Calu3 (cell line): ENCODE data around the gene INSYN2B. TPM values are rescaled to one million over a fixed set of nuclear protein-coding genes. Genes with fewer than 3 reads are reported as not detected.

Source experiments
- BruUV-seq: library from RNA; stranded (reverse); fragments of 400-500 nt; replicated peaks from 2 replicates; lab custom pipeline; 2021; lab: Mats Ljungman, UMichigan
- CTCF ChIA-PET: fragments of 300-600 bp; sonication (Branson Sonifier 250); formaldehyde crosslinking; loops from one replicate; lab custom pipeline; 2022; ENCODE audit warnings: antibody characterized with exemption; lab: Charles Lee
- DNase-seq: peaks from one replicate; pipeline ENCODE4 v3.0.0; 2022
- H3K27ac Mint-ChIP-seq: one replicate; pipeline ENCODE4 v1.8.0; 2022; ENCODE audit warnings: mixed read lengths; ENCODE audit not compliant: unreplicated experiment
- H3K27me3 Mint-ChIP-seq: one replicate; pipeline ENCODE4 v1.8.0; 2022; ENCODE audit warnings: mixed read lengths; ENCODE audit not compliant: unreplicated experiment
- H3K36me3 Mint-ChIP-seq: one replicate; pipeline ENCODE4 v1.8.0; 2022; ENCODE audit warnings: mild to moderate bottlenecking, moderate library complexity, mixed read lengths; ENCODE audit not compliant: insufficient read depth, unreplicated experiment
- H3K4me1 Mint-ChIP-seq: one replicate; pipeline ENCODE4 v1.8.0; 2022; ENCODE audit warnings: mild to moderate bottlenecking, low read depth, mixed read lengths; ENCODE audit not compliant: unreplicated experiment
- H3K4me3 Mint-ChIP-seq: one replicate; pipeline ENCODE4 v1.8.0; 2022; ENCODE audit warnings: mild to moderate bottlenecking, low read depth, moderate library complexity, mixed read lengths; ENCODE audit not compliant: unreplicated experiment
- H3K9me3 Mint-ChIP-seq: one replicate; pipeline ENCODE4 v1.8.0; 2022; ENCODE audit warnings: low read depth, mixed read lengths; ENCODE audit not compliant: unreplicated experiment
- intact Hi-C: fragments of 100-400 bp; cut with micrococcal nuclease; formaldehyde crosslinking; loops from one replicate; pipeline ENCODE4 v1.10.0; 2022; ENCODE audit not compliant: unreplicated experiment
- total RNA-seq: library from RNA; stranded (reverse); gene quantifications from 2 replicates; pipeline ENCODE4 v1.2.3, GENCODE V29; 2022
- TF ChIP-seq, protein P1 (sequence below): fragments of 200-600 bp; IDR thresholded peaks from one replicate; pipeline ENCODE4 v1.8.0; 2022; ENCODE audit warnings: antibody characterized with exemption; ENCODE audit not compliant: unreplicated experiment

INSYN2B gene
- total RNA-seq, 1 experiment from 2014 or later: not detected

DNA sequence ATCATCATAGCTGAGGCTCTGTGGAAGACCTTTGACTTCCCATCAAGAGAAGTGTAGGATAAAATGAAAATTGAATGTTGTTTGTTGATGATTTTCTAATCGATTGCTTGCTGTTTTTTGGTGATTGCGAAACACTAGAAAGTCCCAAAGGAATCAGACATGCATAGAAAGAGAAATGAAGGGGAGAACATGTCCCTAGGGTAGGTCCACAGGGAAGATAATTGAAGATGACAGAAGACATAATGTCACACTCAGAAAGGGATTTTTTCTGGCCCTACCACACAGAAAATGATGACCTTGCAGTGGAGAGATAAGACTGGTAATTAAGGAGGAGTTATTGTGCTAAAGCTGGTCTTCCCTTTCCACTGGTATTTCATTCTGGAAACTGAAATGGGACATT, 62.8 kb downstream of the INSYN2B start:
- Mint-ChIP-seq H3K36me3 (no peaks in the 10 kb centered on the region), H3K27me3 (peaks cover 46% of the 10 kb centered on the region), H3K4me1 (no peaks in the 10 kb centered on the region), H3K9me3 (no peaks in the 10 kb centered on the region), H3K4me3 (no peak overlapping the region), H3K27ac (no peak overlapping the region)
- DNase-seq: no peak
- intact Hi-C loops: no loop called here
- TF ChIP-seq, protein P1, sequence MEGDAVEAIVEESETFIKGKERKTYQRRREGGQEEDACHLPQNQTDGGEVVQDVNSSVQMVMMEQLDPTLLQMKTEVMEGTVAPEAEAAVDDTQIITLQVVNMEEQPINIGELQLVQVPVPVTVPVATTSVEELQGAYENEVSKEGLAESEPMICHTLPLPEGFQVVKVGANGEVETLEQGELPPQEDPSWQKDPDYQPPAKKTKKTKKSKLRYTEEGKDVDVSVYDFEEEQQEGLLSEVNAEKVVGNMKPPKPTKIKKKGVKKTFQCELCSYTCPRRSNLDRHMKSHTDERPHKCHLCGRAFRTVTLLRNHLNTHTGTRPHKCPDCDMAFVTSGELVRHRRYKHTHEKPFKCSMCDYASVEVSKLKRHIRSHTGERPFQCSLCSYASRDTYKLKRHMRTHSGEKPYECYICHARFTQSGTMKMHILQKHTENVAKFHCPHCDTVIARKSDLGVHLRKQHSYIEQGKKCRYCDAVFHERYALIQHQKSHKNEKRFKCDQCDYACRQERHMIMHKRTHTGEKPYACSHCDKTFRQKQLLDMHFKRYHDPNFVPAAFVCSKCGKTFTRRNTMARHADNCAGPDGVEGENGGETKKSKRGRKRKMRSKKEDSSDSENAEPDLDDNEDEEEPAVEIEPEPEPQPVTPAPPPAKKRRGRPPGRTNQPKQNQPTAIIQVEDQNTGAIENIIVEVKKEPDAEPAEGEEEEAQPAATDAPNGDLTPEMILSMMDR: no peak
- BruUV-seq: no TSS peak
- CTCF ChIA-PET: interaction anchor here (0.5 kb wide), 1 partner anchor 223 kb away, joined by 3 read pairs; no protein-coding TSS in a partner anchor

DNA sequence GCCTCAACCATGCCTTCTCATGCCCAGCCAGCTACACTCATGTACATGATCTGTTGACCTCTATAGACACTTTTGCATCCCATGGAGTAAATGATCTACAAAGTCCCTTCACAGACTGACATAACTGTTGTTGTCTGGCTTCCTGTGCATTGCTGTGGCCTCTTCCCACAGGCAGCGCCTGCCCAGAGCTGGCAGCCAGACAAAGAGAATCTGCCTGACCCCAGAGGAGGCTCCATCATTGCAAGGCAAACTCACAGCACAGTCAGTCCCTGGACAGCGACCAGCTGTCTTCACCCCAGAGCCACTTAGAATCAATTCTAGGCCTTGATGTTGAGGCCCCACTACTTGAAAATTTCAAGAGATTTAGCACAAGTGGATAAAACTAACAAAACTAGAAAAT, 65.5 kb downstream of the INSYN2B start:
- CTCF ChIA-PET: no interaction called here
- Mint-ChIP-seq H3K4me3 (no peak overlapping the region), H3K36me3 (no peaks in the 10 kb centered on the region), H3K4me1 (no peaks in the 10 kb centered on the region), H3K27ac (no peak overlapping the region), H3K27me3 (peaks cover 57% of the 10 kb centered on the region), H3K9me3 (no peaks in the 10 kb centered on the region)
- no TSS peak for BruUV-seq
- DNase-seq: no peak
- TF ChIP-seq, protein P1: no peak
- intact Hi-C loops: loop anchor here (5.0 kb wide), 1 partner anchor 68 kb away; the partner anchor contains the start of gene INSYN2B

DNA sequence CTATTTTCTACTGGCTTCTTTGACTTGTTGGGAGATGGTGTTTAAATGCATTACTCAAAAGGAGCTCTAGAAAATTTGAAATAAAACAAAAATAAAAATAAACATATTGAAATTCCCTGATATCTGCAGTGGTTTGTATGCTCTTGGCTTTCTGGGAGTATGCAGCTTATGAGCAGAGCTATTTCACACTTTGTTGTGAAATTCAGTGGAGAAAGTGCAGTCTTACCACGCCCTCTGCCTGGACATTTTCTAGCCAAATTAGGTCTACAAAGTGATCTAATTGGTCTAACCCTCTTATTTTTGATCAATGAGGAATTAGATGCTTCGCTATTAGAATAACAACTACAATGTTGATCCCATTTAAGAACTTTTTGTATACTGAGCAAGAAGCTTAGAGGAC, 66.8 kb downstream of the INSYN2B start:
- intact Hi-C loops: loop anchor here (5.0 kb wide), 1 partner anchor 69 kb away; the partner anchor contains the start of gene INSYN2B
- DNase-seq: no peak
- CTCF ChIA-PET: no interaction called here
- H3K36me3 Mint-ChIP-seq: no peaks in the 10 kb centered on the region
- BruUV-seq: no TSS peak
- TF ChIP-seq, protein P1: no peak
- no peaks in the 10 kb centered on the region for H3K9me3 Mint-ChIP-seq
- peaks cover 60% of the 10 kb centered on the region for H3K27me3 Mint-ChIP-seq
- no peak overlapping the region for H3K4me3 Mint-ChIP-seq
- H3K27ac Mint-ChIP-seq: no peak overlapping the region
- H3K4me1 Mint-ChIP-seq: no peaks in the 10 kb centered on the region

DNA sequence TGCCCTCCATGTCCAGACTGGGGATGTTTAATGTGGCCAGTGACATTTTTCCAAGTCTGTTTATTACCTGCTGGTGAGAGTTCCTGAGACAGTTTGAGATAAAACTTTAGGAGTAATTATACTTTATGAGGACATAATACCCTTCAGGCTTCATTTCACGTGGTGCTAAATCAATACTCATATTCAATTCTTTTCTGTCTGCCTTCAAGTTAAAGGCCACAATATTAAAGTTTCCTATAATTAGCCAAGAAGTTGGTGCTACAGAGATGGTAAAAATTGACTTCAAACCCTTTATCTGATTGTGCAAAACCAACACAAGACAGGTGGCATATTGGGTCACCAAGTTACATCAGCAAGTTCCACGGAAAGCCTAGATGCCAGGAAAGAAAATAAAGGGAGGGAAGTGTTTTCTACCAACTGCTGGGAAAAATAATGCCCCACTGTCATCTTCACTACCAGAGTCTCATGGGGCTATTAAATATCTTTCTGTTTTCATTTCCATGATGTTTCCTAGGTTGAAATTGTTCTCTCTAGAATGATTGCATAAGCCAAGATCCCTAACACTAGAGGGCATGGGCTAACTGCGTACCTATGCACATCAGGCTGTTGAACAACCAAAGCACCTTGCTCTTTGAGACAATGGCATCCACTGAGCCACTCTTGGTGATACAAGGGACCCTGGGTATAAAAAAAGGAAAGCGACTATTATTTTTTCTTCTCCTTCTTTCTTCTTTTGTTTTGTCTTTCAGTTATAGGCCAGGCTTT, 68.7 kb downstream of the INSYN2B start:
- no peak overlapping the region for H3K27ac Mint-ChIP-seq
- BruUV-seq: no TSS peak
- H3K4me3 Mint-ChIP-seq: no peak overlapping the region
- H3K9me3 Mint-ChIP-seq: no peaks in the 10 kb centered on the region
- TF ChIP-seq, protein P1: no peak
- no peak for DNase-seq
- intact Hi-C loops: loop anchor here (5.0 kb wide), 1 partner anchor 71 kb away; the partner anchor contains the start of gene INSYN2B
- peaks cover 78% of the 10 kb centered on the region for H3K27me3 Mint-ChIP-seq
- H3K36me3 Mint-ChIP-seq: no peaks in the 10 kb centered on the region
- CTCF ChIA-PET: no interaction called here
- H3K4me1 Mint-ChIP-seq: no peaks in the 10 kb centered on the region
